HepG2 (cell line): ENCODE results near the gene HNRNPUL1. TPM values are rescaled to one million over a fixed set of nuclear protein-coding genes. Genes with fewer than 3 reads are reported as not detected.

Source experiments
- ELF3 ChIP-seq: IDR thresholded peaks from 2 replicates; pipeline ENCODE4 v1.6.1; 2016; ENCODE audit warnings: missing genetic modification reagents, missing compliant biosample characterization
- HNRNPL ChIP-seq: fragments of 200-400 bp; formaldehyde crosslinking; IDR thresholded peaks from 2 replicates; pipeline ENCODE4 v1.6.1; 2017; ENCODE audit warnings: mild to moderate bottlenecking, low read depth, low read length
- MAFG ChIP-seq: sonication (generic); formaldehyde crosslinking; IDR thresholded peaks from 2 replicates; pipeline ENCODE4 v1.5.1; 2020; ENCODE audit warnings: mild to moderate bottlenecking, missing genetic modification reagents
- RBFOX2 ChIP-seq: fragments of 200-400 bp; formaldehyde crosslinking; IDR thresholded peaks from 2 replicates; pipeline ENCODE4 v1.6.1; 2017; ENCODE audit warnings: low read depth, mild to moderate bottlenecking, low read length
- RBM39 ChIP-seq: fragments of 200-400 bp; formaldehyde crosslinking; IDR thresholded peaks from one replicate; pipeline ENCODE4 v1.6.1; 2018; ENCODE audit warnings: antibody characterized with exemption, mild to moderate bottlenecking, low read depth, low read length; ENCODE audit not compliant: poor library complexity, severe bottlenecking
- SMYD3 ChIP-seq: sonication (generic); formaldehyde crosslinking; IDR thresholded peaks from 2 replicates; pipeline ENCODE4 v1.8.1; 2023; ENCODE audit warnings: mild to moderate bottlenecking, missing genetic modification reagents
- ZNF496 ChIP-seq: sonication (generic); formaldehyde crosslinking; IDR thresholded peaks from 2 replicates; pipeline ENCODE4 v1.8.1; 2023; ENCODE audit warnings: mild to moderate bottlenecking, moderate library complexity, missing genetic modification reagents; ENCODE audit not compliant: insufficient replicate concordance
- ZNF850 ChIP-seq: sonication (generic); formaldehyde crosslinking; conservative IDR thresholded peaks from 2 replicates; pipeline ENCODE4 v1.9.0; 2021; ENCODE audit warnings: mild to moderate bottlenecking, missing genetic modification reagents
- polyA plus RNA-seq, 8 experiments: library from polyadenylated mRNA; depleted of rRNA in 3 of 8; stranded (reverse) in 7 of 8; unstranded in 1 of 8; fragments of >200 nt; fragmentation: Illumina TruSeq in 4 of 8; extraction: Trizol in 4 of 8; gene quantifications; 2 replicates each; pipeline versions ENCODE4 v1.2.1 to v1.2.3, GENCODE V29; 2011 to 2016; ENCODE audit warnings: low read depth in 4 of 8, missing spikeins in 1 of 8, mixed read lengths in 1 of 8; ENCODE audit not compliant: insufficient read depth in 1 of 8
- total RNA-seq, 5 experiments: library from RNA; depleted of rRNA; stranded (reverse); fragments of >200 nt; fragmentation: Illumina TruSeq; extraction: Trizol; gene quantifications; 2 replicates each; pipeline ENCODE4 v1.2.3, GENCODE V29; 2016; ENCODE audit warnings: low read depth in 1 of 5
- TF ChIP-seq, protein P1 (sequence below): sonication (generic); formaldehyde crosslinking; conservative IDR thresholded peaks from 2 replicates; pipeline ENCODE4 v1.4.0; 2020; ENCODE audit warnings: missing genetic modification reagents
- TF ChIP-seq, protein P2 (sequence below): sonication (generic); formaldehyde crosslinking; IDR thresholded peaks from 2 replicates; pipeline ENCODE4 v1.9.0; 2022; ENCODE audit warnings: missing genetic modification reagents, mild to moderate bottlenecking, borderline replicate concordance

The HNRNPUL1 gene
- total and polyA plus RNA-seq, 2 of the 13 experiments (the other 11 are each of a cell fraction or from before 2014, with no cell fraction given) = 30.9 to 81.7 TPM

DNA sequence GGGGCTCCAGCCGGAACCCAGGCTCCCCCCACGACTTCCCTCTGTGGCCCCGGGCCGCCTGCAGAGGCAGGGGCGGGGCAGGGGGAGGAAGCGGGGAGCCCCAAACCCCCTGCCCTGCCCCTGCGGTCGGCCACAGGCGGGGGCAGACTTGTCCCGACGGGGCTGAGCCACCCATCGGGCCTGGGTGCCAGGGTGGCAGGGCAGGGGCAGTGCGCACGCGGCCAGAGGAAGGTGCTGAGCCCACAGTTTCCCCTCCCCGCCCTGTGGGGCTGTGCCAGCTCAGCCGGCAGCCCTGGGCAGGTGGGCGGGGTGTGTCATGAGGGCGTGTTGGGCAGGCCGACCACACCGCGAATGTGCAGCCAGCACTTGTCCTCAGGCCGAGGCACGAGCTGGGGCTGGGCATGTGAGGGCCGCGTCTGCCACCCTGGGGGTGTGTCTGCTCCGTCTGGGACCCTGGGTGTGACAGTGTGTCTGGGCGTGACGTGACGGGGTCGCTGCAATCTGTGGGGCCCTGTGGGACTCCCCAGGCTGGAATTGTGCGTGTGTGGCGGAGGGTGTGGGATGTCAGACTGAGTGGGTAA is 63.5 kb downstream of the HNRNPUL1 start (continued):
- TF ChIP-seq ELF3 (CRISPR knock-in tag) (no peak), RBM39 (no peak), ZNF496 (CRISPR knock-in tag) (no peak), HNRNPL (0 out of 2 replicates have a peak, but pooled peaks have one; percentile 56), RBFOX2 (peak; percentile 56), MAFG (CRISPR knock-in tag) (no peak), SMYD3 (no peak), ZNF850 (no peak)
- TF ChIP-seq, protein P1, sequence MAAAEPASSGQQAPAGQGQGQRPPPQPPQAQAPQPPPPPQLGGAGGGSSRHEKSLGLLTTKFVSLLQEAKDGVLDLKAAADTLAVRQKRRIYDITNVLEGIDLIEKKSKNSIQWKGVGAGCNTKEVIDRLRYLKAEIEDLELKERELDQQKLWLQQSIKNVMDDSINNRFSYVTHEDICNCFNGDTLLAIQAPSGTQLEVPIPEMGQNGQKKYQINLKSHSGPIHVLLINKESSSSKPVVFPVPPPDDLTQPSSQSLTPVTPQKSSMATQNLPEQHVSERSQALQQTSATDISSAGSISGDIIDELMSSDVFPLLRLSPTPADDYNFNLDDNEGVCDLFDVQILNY = no peak
- TF ChIP-seq, protein P2, sequence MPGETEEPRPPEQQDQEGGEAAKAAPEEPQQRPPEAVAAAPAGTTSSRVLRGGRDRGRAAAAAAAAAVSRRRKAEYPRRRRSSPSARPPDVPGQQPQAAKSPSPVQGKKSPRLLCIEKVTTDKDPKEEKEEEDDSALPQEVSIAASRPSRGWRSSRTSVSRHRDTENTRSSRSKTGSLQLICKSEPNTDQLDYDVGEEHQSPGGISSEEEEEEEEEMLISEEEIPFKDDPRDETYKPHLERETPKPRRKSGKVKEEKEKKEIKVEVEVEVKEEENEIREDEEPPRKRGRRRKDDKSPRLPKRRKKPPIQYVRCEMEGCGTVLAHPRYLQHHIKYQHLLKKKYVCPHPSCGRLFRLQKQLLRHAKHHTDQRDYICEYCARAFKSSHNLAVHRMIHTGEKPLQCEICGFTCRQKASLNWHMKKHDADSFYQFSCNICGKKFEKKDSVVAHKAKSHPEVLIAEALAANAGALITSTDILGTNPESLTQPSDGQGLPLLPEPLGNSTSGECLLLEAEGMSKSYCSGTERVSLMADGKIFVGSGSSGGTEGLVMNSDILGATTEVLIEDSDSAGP (CRISPR knock-in tag) = 0 out of 2 replicates have a peak, but pooled peaks have one; percentile 32
